ENCODE measurements around the gene ZNF771.

DNA sequence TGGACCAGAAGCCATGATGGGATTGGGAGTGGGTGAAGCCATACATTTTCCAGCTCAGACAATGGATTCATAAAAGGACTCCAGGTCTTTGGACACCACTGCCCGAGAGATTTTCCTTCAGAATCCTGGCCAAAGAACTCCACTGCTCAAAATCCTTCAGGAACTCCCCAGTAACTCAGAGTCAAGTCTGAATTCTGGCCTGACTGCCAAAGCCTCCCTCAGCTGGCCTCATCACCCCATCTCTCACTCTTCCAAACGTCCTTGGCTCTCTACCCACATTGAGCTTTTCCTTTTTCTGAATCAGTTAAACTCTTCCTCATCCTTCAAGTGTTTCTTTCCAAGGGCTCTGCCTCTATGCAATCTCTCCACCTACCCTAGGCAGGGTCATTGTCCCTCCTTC, 23.9 kb upstream of the ZNF771 start:
- TF ChIP-seq, protein P1, sequence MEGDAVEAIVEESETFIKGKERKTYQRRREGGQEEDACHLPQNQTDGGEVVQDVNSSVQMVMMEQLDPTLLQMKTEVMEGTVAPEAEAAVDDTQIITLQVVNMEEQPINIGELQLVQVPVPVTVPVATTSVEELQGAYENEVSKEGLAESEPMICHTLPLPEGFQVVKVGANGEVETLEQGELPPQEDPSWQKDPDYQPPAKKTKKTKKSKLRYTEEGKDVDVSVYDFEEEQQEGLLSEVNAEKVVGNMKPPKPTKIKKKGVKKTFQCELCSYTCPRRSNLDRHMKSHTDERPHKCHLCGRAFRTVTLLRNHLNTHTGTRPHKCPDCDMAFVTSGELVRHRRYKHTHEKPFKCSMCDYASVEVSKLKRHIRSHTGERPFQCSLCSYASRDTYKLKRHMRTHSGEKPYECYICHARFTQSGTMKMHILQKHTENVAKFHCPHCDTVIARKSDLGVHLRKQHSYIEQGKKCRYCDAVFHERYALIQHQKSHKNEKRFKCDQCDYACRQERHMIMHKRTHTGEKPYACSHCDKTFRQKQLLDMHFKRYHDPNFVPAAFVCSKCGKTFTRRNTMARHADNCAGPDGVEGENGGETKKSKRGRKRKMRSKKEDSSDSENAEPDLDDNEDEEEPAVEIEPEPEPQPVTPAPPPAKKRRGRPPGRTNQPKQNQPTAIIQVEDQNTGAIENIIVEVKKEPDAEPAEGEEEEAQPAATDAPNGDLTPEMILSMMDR (IDR thresholded peaks at IDR 0.05) = no peak
- no peak for TF ChIP-seq ZFX (IDR thresholded peaks at IDR 0.05; ENCODE audit: borderline replicate concordance)
